DOHH2 (cell line): Measurements from ENCODE around the gene CCDC85A.

Experiments
- EZH2phosphoT487 ChIP-seq: fragments of 200-600 bp; sonication (generic); IDR thresholded peaks from 2 replicates; pipeline ENCODE4 v1.6.1; 2017; ENCODE audit warnings: borderline replicate concordance, mild to moderate bottlenecking, antibody characterized with exemption, low read length, moderate library complexity, mixed read lengths
- TF ChIP-seq, protein P1 (sequence below): fragments of 200-600 bp; sonication (generic); IDR thresholded peaks from one replicate; pipeline ENCODE4 v1.5.1; 2014; ENCODE audit warnings: antibody characterized with exemption, mild to moderate bottlenecking, low read depth, low read length; ENCODE audit not compliant: poor library complexity, severe bottlenecking

DNA sequence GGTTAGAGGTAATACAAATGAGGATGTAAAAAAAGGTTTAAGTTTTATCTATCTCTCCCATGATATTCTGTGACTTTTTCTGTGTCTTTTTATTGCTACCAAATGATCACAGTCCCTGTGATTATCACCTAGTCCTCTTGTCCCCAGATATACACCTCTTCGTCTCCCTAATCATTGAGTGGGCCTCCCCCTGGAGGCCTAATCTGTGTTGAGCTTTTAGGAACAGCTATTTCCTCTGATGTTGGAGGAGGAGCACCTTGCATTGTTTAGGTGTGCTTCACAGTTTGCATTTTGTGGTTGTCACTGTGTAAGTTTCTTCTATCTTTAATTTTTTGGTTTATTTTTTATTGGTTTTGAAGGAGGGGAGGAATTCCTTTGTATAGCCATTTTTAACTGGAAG is 33.3 kb downstream of the CCDC85A start:
- TF ChIP-seq, protein P1, sequence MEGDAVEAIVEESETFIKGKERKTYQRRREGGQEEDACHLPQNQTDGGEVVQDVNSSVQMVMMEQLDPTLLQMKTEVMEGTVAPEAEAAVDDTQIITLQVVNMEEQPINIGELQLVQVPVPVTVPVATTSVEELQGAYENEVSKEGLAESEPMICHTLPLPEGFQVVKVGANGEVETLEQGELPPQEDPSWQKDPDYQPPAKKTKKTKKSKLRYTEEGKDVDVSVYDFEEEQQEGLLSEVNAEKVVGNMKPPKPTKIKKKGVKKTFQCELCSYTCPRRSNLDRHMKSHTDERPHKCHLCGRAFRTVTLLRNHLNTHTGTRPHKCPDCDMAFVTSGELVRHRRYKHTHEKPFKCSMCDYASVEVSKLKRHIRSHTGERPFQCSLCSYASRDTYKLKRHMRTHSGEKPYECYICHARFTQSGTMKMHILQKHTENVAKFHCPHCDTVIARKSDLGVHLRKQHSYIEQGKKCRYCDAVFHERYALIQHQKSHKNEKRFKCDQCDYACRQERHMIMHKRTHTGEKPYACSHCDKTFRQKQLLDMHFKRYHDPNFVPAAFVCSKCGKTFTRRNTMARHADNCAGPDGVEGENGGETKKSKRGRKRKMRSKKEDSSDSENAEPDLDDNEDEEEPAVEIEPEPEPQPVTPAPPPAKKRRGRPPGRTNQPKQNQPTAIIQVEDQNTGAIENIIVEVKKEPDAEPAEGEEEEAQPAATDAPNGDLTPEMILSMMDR, result peak; percentile 12
- TF ChIP-seq EZH2phosphoT487, result no peak
